Panc1 (cell line): ENCODE data around the gene UBAC1. TPM values are rescaled to one million over a fixed set of nuclear protein-coding genes. Genes with fewer than 3 reads are reported as not detected.
"Not testable (repeated sequence)": the region's sequence is repeated elsewhere in the genome, so short reads cannot be mapped to it uniquely, and the experiment has no call there.

Experiments
- ATAC-seq: fragments of 200-7000 bp; cut with Tn5 transposase; 2 replicates; pipeline ENCODE4 v1.9.1; 2020; ENCODE audit warnings: mild to moderate bottlenecking, moderate library complexity
- BruUV-seq: library from RNA; stranded (reverse); fragments of 400-500 nt; replicated peaks from 2 replicates; lab custom pipeline; 2021; lab: Mats Ljungman, UMichigan
- CTCF ChIA-PET: fragments of 300-600 bp; sonication (Branson Sonifier 250); formaldehyde crosslinking; loops from one replicate; lab custom pipeline; 2022; ENCODE audit warnings: antibody characterized with exemption; lab: Charles Lee
- POLR2A ChIA-PET: fragments of 300-600 bp; sonication (Branson Sonifier 250); formaldehyde crosslinking; loops from one replicate; lab custom pipeline; 2022; ENCODE audit warnings: antibody characterized with exemption; lab: Charles Lee
- DNase-seq: peaks from one replicate; pipeline ENCODE4 v3.0.0-alpha.2; 2010; ENCODE audit warnings: low read depth, low spot score
- H3K27ac ChIP-seq: 2 replicates; pipeline ENCODE4 v1.5.1; 2011; ENCODE audit warnings: mild to moderate bottlenecking, low read length, inconsistent platforms
- H3K27me3 ChIP-seq: fragments of 200-500 bp; sonication (Bioruptor generic); 2 replicates; pipeline ENCODE4 v1.6.0; 2014; ENCODE audit warnings: low read length, inconsistent platforms; ENCODE audit not compliant: control insufficient read depth, insufficient read depth
- H3K36me3 ChIP-seq: fragments of 200-500 bp; sonication (Bioruptor generic); 2 replicates; pipeline ENCODE4 v1.5.1; 2014; ENCODE audit warnings: inconsistent platforms, mild to moderate bottlenecking, low read length, moderate library complexity; ENCODE audit not compliant: control insufficient read depth, insufficient read depth
- H3K4me1 ChIP-seq: 2 replicates; pipeline ENCODE4 v1.5.1; 2011; ENCODE audit warnings: inconsistent platforms, mild to moderate bottlenecking, low read length, moderate library complexity; ENCODE audit not compliant: control insufficient read depth, insufficient read depth
- H3K4me3 ChIP-seq, 2 experiments: 2 replicates each; pipeline ENCODE4 v1.5.1; 2011 to 2012; ENCODE audit warnings: low read depth in 2 of 2, low read length in 2 of 2, mild to moderate bottlenecking in 2 of 2, inconsistent platforms in 1 of 2, moderate library complexity in 1 of 2
- H3K9me3 ChIP-seq: fragments of 200-500 bp; sonication (Bioruptor generic); 2 replicates; pipeline ENCODE4 v1.5.1; 2014; ENCODE audit warnings: low read depth, mild to moderate bottlenecking, inconsistent platforms, low read length, moderate library complexity; ENCODE audit not compliant: control insufficient read depth, insufficient read depth
- POLR2AphosphoS5 ChIP-seq: IDR thresholded peaks from 2 replicates; pipeline ENCODE4 v1.6.1; 2012; ENCODE audit warnings: mild to moderate bottlenecking, low read depth, low read length, moderate library complexity
- SIN3A ChIP-seq: IDR thresholded peaks from 2 replicates; pipeline ENCODE4 v1.6.1; 2012; ENCODE audit warnings: low read depth, mild to moderate bottlenecking, low read length, moderate library complexity, borderline replicate concordance; ENCODE audit not compliant: insufficient read depth
- TCF7L2 ChIP-seq: IDR thresholded peaks from 2 replicates; pipeline ENCODE4 v1.6.1; 2011; ENCODE audit warnings: mild to moderate bottlenecking, low read depth, low read length, inconsistent platforms
- in situ Hi-C: cut with HindIII; loops from 2 replicates; pipeline ENCODE4 v1.10.0; 2016; ENCODE audit warnings: low sequenced_read_pairs, low pct_unique_long_range_greater_than_20kb
- intact Hi-C: fragments of 100-400 bp; cut with micrococcal nuclease; formaldehyde crosslinking; loops from one replicate; pipeline ENCODE4 v1.10.0; 2022; ENCODE audit not compliant: unreplicated experiment
- total RNA-seq: library from RNA; stranded (reverse); gene quantifications from one replicate; pipeline ENCODE4 v1.2.1, GENCODE V29; 2021; ENCODE audit not compliant: unreplicated experiment
- TF ChIP-seq, protein P1 (sequence below), 2 experiments: IDR thresholded peaks; 2 replicates each; pipeline ENCODE4 v1.6.1; 2011 to 2012; ENCODE audit warnings: low read depth in 2 of 2, control low read depth in 1 of 2, low read length in 1 of 2, mild to moderate bottlenecking in 1 of 2, moderate library complexity in 1 of 2; ENCODE audit not compliant: insufficient read depth in 1 of 2
- TF ChIP-seq, protein P2 (sequence below): fragments of 450-650 bp; IDR thresholded peaks from 2 replicates; pipeline ENCODE4 v1.5.1; 2017; ENCODE audit warnings: mild to moderate bottlenecking

UBAC1 gene
- total RNA-seq, 1 experiment from 2014 or later: 38.0 TPM

DNA sequence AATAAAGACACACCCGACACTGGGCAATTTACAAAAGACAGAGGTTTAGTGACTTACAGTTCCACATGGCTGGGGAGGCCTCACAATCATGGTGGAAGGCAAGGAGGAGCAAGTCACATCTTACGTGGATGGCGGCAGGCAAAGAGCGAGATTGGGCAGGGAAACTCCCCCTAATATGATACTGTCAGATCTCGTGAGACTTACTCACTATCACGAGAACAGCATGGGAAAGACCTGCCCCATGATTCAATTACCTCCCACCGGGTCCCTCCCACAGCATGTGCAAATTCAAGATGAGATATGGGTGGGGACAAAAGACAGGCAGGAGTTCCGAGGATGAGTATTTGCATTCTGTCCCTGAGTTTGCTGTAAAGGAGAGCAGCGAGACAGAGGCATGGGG is 49.9 kb downstream of the UBAC1 start:
- H3K36me3 ChIP-seq, intact Hi-C loops, POLR2A ChIA-PET, H3K27ac ChIP-seq, ATAC-seq, H3K4me3 ChIP-seq, DNase-seq, in situ Hi-C loops, H3K27me3 ChIP-seq, BruUV-seq, H3K4me1 ChIP-seq: not testable (repeated sequence)
- CTCF ChIA-PET: interaction anchor here (0.6 kb wide), 1 partner anchor 91 kb away, joined by 4 read pairs; no protein-coding TSS in a partner anchor
- H3K9me3 ChIP-seq: peaks cover 23% of the 10 kb centered on the region; the same call in 1 of the 2 replicates

DNA sequence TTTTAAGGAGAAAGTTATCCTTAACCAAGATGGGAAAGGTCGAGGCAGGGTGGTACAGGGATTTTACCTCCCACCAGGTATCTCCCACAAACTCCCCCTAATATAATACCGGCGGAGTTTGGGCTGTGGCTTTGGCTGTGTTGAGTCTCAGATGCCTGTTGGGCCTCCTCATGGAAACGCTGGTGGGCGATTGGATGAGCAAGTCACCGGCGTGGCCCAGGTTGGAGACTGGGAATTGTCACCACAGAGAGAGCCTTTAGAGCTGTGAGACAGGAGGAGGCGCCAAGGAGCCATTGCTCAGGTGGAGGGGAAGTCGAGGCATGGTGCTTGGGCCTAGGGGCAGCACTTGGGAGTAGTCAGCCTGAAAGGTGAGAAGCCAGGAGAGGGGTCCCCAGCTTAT is 50.4 kb downstream of the UBAC1 start:
- Histone ChIP-seq H3K4me3 (no peak overlapping the region), H3K9me3 (peaks cover 22% of the 10 kb centered on the region; the same call in 1 of the 2 replicates), H3K27ac (no peak overlapping the region), H3K36me3 (no peaks in the 10 kb centered on the region), H3K4me1 (0 out of 2 replicates have a peak, but pooled peaks cover 4% of the 10 kb centered on the region), H3K27me3 (no peaks in the 10 kb centered on the region)
- DNase-seq: no peak
- intact Hi-C loops (no loop called here), in situ Hi-C loops (no loop called here)
- ChIA-PET POLR2A (no interaction called here), CTCF (interaction anchor here (0.6 kb wide), 1 partner anchor 90 kb away, joined by 4 read pairs; no protein-coding TSS in a partner anchor)
- BruUV-seq: no TSS peak
- no peak for TF ChIP-seq TCF7L2
- TF ChIP-seq, protein P1, sequence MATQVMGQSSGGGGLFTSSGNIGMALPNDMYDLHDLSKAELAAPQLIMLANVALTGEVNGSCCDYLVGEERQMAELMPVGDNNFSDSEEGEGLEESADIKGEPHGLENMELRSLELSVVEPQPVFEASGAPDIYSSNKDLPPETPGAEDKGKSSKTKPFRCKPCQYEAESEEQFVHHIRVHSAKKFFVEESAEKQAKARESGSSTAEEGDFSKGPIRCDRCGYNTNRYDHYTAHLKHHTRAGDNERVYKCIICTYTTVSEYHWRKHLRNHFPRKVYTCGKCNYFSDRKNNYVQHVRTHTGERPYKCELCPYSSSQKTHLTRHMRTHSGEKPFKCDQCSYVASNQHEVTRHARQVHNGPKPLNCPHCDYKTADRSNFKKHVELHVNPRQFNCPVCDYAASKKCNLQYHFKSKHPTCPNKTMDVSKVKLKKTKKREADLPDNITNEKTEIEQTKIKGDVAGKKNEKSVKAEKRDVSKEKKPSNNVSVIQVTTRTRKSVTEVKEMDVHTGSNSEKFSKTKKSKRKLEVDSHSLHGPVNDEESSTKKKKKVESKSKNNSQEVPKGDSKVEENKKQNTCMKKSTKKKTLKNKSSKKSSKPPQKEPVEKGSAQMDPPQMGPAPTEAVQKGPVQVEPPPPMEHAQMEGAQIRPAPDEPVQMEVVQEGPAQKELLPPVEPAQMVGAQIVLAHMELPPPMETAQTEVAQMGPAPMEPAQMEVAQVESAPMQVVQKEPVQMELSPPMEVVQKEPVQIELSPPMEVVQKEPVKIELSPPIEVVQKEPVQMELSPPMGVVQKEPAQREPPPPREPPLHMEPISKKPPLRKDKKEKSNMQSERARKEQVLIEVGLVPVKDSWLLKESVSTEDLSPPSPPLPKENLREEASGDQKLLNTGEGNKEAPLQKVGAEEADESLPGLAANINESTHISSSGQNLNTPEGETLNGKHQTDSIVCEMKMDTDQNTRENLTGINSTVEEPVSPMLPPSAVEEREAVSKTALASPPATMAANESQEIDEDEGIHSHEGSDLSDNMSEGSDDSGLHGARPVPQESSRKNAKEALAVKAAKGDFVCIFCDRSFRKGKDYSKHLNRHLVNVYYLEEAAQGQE (IDR thresholded peaks at IDR 0.05; ENCODE audit: insufficient read depth in 1 of 2, low read depth in 2 of 2, low read length in 1 of 2): no peak
- TF ChIP-seq, protein P2, sequence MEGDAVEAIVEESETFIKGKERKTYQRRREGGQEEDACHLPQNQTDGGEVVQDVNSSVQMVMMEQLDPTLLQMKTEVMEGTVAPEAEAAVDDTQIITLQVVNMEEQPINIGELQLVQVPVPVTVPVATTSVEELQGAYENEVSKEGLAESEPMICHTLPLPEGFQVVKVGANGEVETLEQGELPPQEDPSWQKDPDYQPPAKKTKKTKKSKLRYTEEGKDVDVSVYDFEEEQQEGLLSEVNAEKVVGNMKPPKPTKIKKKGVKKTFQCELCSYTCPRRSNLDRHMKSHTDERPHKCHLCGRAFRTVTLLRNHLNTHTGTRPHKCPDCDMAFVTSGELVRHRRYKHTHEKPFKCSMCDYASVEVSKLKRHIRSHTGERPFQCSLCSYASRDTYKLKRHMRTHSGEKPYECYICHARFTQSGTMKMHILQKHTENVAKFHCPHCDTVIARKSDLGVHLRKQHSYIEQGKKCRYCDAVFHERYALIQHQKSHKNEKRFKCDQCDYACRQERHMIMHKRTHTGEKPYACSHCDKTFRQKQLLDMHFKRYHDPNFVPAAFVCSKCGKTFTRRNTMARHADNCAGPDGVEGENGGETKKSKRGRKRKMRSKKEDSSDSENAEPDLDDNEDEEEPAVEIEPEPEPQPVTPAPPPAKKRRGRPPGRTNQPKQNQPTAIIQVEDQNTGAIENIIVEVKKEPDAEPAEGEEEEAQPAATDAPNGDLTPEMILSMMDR: no peak
- TF ChIP-seq POLR2AphosphoS5: no peak
- no peak for TF ChIP-seq SIN3A
- no peak for ATAC-seq

- Histone ChIP-seq H3K27me3 (no peaks in the 10 kb centered on the region), H3K36me3 (no peaks in the 10 kb centered on the region), H3K27ac (no peak overlapping the region), H3K9me3 (peaks cover 17% of the 10 kb centered on the region; the same call in 1 of the 2 replicates), H3K4me1 (peaks cover 8% of the 10 kb centered on the region), H3K4me3 (no peak overlapping the region)
- in situ Hi-C loops: no loop called here
- ATAC-seq (no peak), DNase-seq (no peak)
- TF ChIP-seq TCF7L2: no peak
- TF ChIP-seq SIN3A: no peak
- TF ChIP-seq POLR2AphosphoS5: no peak
- TF ChIP-seq, protein P2: no peak
- TF ChIP-seq, protein P1 (IDR thresholded peaks at IDR 0.05; ENCODE audit: insufficient read depth in 1 of 2, low read depth in 2 of 2, low read length in 1 of 2): no peak
- BruUV-seq: TSS peak; percentile 46
- ChIA-PET POLR2A (no interaction called here), CTCF (no interaction called here)
- intact Hi-C loops: no loop called here
These were observed 51.0 kb downstream of the UBAC1 start for GRCh38 chr9:135910216-135910615.
